AG09319 (cell line): ENCODE data around the gene A1CF.
"Not testable (repeated sequence)": the region's sequence is repeated elsewhere in the genome, so short reads cannot be mapped to it uniquely, and the experiment has no call there.

ENCODE experiments used
- DNase-seq: peaks from one replicate; pipeline ENCODE4 v3.0.0-alpha.2; 2010; ENCODE audit warnings: low read depth; ENCODE audit errors: extremely low read depth
- TF ChIP-seq, protein P1 (sequence below): IDR thresholded peaks from 2 replicates; pipeline ENCODE4 v1.5.1; 2011; ENCODE audit warnings: low read depth, mild to moderate bottlenecking, inconsistent platforms, low read length, moderate library complexity

A1CF gene

DNA sequence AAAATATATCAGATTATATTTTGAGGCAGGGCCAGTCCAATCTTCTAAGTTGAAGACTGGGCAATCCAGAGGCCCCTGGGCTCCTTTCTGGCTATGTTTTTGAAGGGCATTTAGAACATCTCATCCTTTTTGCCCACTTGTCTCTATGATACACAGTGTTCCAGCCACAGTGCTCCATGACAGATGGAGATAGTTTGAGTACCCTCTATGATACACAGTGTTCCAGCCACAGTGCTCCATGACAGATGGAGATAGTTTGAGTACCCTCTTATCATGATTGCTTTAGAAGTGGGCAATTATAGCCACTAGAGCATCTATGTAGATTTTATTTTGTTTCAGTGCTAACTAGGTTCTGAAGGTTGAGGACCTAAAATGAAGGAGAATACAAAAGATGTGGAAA, 33.1 kb upstream of the A1CF start:
- DNase-seq: no peak
- TF ChIP-seq, protein P1, sequence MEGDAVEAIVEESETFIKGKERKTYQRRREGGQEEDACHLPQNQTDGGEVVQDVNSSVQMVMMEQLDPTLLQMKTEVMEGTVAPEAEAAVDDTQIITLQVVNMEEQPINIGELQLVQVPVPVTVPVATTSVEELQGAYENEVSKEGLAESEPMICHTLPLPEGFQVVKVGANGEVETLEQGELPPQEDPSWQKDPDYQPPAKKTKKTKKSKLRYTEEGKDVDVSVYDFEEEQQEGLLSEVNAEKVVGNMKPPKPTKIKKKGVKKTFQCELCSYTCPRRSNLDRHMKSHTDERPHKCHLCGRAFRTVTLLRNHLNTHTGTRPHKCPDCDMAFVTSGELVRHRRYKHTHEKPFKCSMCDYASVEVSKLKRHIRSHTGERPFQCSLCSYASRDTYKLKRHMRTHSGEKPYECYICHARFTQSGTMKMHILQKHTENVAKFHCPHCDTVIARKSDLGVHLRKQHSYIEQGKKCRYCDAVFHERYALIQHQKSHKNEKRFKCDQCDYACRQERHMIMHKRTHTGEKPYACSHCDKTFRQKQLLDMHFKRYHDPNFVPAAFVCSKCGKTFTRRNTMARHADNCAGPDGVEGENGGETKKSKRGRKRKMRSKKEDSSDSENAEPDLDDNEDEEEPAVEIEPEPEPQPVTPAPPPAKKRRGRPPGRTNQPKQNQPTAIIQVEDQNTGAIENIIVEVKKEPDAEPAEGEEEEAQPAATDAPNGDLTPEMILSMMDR: no peak

DNA sequence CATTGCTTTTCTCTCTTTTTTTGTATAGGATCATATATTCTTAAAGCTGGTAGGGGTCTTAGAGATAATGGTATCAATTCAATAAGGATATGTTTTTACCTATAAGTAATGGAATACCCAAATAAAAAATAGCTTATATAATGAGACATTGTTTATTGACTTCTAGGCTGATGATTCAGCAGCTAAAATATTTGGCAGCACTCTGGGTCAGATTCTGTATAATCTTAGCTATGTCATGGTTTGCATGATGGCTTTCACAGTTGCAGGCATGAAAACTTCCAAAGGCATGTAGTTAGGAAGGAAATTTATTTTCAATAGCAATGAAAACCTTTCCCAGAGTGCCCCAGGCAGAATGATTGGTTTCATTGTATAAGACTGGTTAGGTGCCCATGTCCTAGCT, 32.1 kb upstream of the A1CF start:
- TF ChIP-seq, protein P1: no peak
- DNase-seq: no peak

DNA sequence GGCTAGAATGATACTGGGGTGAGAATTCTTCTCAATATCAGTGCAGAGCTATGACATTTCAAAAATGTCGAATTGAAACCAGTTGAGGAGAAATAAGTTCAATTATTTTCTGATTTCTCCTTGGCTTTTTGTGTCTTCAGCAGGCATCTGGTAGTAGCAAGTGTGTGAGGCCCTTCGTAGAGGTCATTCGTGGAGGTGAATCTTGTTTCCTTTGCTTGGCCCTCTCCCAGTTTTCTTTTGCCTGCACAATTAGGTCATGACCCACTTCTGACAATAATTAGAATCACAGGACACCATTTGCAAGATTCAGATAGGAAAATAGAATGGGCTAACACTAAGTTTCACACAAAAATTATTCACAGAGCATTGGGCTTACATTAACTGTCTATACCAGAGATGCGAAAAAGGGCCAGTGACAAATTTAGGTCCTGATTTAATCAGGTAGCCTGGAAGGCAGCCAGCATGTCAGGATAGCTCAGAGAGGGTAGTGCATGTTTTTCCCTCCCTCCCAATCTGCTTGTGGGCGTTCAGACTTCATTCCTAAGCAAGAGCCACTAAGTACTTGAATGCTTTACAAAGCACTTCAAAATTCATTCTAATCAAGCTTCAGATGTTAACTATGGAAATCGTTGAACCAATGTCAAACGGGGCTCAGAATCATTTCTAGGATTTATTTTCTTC, 24.0 kb upstream of the A1CF start:
- TF ChIP-seq, protein P1: no peak

DNA sequence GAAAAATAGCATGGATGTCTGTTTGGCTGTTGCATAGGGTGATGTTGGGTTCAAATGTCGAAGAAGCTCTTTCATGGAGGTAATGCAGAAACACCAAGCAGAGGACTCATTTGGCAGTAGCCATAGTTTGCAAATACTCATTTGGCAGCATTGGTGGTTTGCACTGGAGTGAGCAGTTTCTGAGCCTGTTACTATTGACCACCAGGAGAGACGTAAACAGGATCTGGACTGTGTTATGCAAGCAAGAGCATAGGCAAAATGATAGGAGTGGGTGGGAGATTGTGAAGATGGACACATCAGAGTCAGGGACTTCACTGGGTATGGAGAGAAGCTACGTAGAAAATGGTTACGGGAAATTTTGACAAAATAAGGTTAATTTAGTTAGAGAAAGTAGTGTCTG, 22.9 kb upstream of the A1CF start:
- DNase-seq: no peak
- TF ChIP-seq, protein P1: no peak

More for the DNA sequence above, 24.0 kb upstream of the A1CF start:
- DNase-seq: no peak

GRCh38 chr10:50905797-50906196, 20.4 kb upstream of the A1CF start:
- not testable (repeated sequence) for DNase-seq

GRCh38 chr10:50896721-50897120, 11.3 kb upstream of the A1CF start:
- TF ChIP-seq, protein P1: no peak

DNA sequence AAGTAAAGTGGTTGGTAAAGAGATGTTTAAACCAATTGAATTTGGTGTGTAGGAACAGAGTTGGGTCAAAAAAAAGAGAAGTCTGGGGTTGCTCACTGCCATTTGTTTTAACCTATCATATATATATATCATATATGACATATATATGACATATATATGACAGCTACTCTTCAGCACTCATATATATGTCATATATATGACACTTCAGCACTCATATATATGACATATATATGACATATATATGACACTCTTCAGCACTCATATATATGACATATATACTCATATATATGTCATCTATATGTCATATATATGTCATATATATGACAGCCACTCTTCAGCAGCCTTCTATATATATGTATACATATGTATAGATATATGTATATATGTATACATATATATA, 8.9 kb upstream of the A1CF start:
- no peak for DNase-seq
- TF ChIP-seq, protein P1: no peak

More at GRCh38 chr10:50896721-50897120, 11.3 kb upstream of the A1CF start:
- no peak for DNase-seq

DNA sequence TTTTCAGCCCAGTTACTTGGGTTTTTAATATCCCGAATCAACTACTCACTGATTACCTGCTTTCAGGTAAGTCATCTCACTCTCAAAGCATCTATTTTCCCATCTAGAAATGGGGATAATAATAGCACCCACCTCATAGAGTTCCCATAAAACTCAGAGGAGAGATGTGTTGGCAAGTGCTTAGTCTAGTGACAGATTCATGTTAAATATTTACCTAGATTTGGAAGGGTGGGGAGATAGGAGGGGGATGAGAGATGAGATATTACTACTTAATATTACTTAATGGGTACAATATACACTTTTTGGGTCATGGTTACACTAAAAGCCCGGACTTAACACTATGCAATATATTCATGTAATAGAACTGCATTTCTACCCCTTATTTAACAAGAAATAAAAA, 7.0 kb upstream of the A1CF start:
- TF ChIP-seq, protein P1: no peak
- no peak for DNase-seq
